Measurements from ENCODE around the gene TFDP2. TPM values are rescaled to one million over a fixed set of nuclear protein-coding genes. Genes with fewer than 3 reads are reported as not detected.
A peak's percentile ranks its signal among the peaks of the same experiment; 100 is the strongest.
"Not testable (repeated sequence)": the region's sequence is repeated elsewhere in the genome, so short reads cannot be mapped to it uniquely, and the experiment has no call there.

Gene TFDP2
- total RNA-seq, 6 experiments from 2014 or later, result 17.9 to 30.9 (median 24.1) TPM

DNA sequence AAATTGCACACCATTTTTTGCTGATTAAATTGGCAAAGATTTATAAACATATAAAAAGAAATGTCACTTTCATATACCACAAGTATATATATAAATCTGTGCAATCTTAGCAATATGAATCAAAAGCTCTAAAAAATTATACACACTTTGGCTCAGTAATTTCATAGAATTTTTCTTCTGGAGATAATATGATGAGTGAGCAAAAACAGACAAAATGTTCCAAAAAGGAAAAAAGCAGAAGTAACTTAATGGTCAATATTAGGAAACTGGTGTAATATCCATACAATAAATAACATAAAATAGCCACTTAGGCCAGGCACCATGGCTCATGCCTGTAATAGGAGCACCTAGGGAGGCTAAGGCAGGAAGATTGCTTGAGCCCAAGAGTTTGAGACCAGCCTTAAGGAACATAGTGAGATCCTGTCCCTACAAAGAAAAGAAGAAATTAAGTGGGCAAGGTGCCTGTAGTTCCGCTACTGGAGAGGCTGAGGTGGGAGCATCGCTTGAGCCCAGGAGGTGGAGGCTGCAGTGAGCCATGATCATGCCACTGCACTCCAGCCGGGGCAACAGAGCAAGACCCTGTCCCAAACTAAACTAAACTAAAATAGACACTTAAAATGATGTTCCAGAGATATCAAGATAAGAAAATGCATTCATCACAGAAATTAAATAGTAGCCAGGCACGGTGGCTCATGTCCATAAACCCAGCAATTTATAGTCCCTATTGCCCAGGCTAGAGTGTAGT lies 52.1 kb downstream of the TFDP2 start:
- intact Hi-C loops (cut with DNase I), result no loop called here
- WGBS (ENCODE audit: insufficient coverage, low coverage, low lambda C conversion rate, missing lambda C conversion rate), result no CpG with 5 or more reads among the region's 4 CpGs
- no peaks in the 10 kb centered on the region for H3K9me3 ChIP-seq

DNA sequence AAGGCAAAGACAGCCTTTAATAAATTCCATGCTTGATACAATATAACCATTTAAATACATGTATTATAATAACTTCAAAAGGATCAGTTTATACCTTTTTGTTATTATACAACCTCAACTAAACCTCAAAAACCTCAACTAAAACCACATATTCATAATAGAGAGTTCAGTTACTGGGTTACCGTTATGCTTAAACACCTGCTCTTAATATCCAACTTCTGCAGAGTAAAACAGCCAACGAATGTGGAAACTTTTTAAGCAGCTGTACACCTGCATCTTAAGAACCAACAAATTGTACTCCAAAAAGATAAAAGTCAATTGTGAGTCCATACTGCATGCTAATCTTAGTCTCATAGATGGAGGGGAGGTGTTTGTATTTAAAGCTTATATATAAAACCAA lies 53.5 kb downstream of the TFDP2 start:
- H3K4me3 ChIP-seq, result no peak overlapping the region
- TF ChIP-seq, protein P1, sequence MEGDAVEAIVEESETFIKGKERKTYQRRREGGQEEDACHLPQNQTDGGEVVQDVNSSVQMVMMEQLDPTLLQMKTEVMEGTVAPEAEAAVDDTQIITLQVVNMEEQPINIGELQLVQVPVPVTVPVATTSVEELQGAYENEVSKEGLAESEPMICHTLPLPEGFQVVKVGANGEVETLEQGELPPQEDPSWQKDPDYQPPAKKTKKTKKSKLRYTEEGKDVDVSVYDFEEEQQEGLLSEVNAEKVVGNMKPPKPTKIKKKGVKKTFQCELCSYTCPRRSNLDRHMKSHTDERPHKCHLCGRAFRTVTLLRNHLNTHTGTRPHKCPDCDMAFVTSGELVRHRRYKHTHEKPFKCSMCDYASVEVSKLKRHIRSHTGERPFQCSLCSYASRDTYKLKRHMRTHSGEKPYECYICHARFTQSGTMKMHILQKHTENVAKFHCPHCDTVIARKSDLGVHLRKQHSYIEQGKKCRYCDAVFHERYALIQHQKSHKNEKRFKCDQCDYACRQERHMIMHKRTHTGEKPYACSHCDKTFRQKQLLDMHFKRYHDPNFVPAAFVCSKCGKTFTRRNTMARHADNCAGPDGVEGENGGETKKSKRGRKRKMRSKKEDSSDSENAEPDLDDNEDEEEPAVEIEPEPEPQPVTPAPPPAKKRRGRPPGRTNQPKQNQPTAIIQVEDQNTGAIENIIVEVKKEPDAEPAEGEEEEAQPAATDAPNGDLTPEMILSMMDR (IDR thresholded peaks at IDR 0.05), result no peak
- TF ChIP-seq POLR2A (IDR thresholded peaks at IDR 0.05), result no peak
- no peaks in the 10 kb centered on the region for H3K4me1 ChIP-seq
- no peaks in the 10 kb centered on the region for H3K27me3 ChIP-seq
- no peak overlapping the region for H3K27ac ChIP-seq
- no peaks in the 10 kb centered on the region for H3K9me3 ChIP-seq
- no peaks in the 10 kb centered on the region for H3K36me3 ChIP-seq
- 68% methylated on average over 2 of the region's 2 CpGs for WGBS (ENCODE audit: insufficient coverage, low coverage, low lambda C conversion rate, missing lambda C conversion rate)
- DNase-seq, result no peak
- ATAC-seq, result no peak
- intact Hi-C loops (cut with DNase I), result no loop called here

More for the DNA sequence above, 52.1 kb downstream of the TFDP2 start:
- Histone ChIP-seq H3K36me3 (no peaks in the 10 kb centered on the region), H3K27ac (no peak overlapping the region), H3K4me1 (no peaks in the 10 kb centered on the region), H3K27me3 (no peaks in the 10 kb centered on the region), H3K4me3 (no peak overlapping the region)
- DNase-seq, result no peak
- ATAC-seq, result no peak
- TF ChIP-seq, protein P1 (IDR thresholded peaks at IDR 0.05), result no peak
- TF ChIP-seq POLR2A (IDR thresholded peaks at IDR 0.05), result no peak

DNA sequence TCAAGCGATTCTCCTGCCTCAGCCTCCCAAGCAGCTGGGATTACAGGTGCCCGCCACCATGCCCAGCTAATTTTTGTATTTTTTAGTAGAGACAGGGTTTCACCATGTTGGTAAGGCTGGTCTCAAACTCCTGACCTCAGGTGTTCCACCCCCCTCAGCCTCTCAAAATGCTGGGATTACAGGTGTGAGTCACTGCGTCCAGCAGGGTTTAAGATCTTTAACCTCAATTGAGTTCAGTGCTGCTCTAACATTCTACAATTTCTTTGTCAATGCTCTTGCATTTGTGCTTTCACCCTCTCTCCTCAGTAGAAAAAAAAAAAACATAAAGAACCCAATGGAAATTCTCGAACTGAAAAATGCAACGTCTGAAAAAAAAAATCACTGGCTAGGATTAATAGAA lies 60.4 kb downstream of the TFDP2 start:
- H3K27me3 ChIP-seq; ATAC-seq; H3K9me3 ChIP-seq; H3K4me3 ChIP-seq; H3K4me1 ChIP-seq; H3K27ac ChIP-seq; intact Hi-C loops (cut with DNase I); H3K36me3 ChIP-seq; DNase-seq: not testable (repeated sequence)
- WGBS (ENCODE audit: insufficient coverage, low coverage, low lambda C conversion rate, missing lambda C conversion rate), result 88% methylated on average over 5 of the region's 5 CpGs

DNA sequence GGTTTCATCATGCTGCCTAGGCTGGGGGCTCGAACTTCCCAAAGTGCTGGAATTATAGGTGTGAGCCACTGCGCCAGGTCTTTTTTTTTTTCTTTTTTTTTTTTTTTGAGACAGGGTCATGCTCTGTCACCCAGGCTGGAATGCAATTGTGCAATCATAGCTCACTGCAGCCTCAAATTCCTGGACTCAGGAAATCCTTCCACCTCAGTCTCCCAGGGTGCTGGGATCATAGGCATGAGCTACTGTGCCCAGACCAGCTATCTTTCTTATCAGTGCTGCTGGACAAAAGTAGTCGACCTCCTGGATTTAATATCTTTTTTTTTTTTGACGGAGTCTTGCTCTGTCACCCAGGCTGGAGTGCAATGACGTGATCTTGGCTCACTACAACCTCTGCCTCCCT lies 60.8 kb downstream of the TFDP2 start:
- DNase-seq (no peak), ATAC-seq (peak in 3 of 4 donors; percentile 60 to 77 (median 65))
- H3K27ac ChIP-seq, result no peak overlapping the region
- intact Hi-C loops (cut with DNase I), result no loop called here
- no peak overlapping the region for H3K4me3 ChIP-seq
- no peak for TF ChIP-seq POLR2A (IDR thresholded peaks at IDR 0.05)
- TF ChIP-seq, protein P1 (IDR thresholded peaks at IDR 0.05), result no peak
- H3K9me3 ChIP-seq, result no peaks in the 10 kb centered on the region
- H3K36me3 ChIP-seq, result no peaks in the 10 kb centered on the region
- WGBS (ENCODE audit: insufficient coverage, low coverage, low lambda C conversion rate, missing lambda C conversion rate), result 72% methylated on average over 5 of the region's 5 CpGs
- no peaks in the 10 kb centered on the region for H3K27me3 ChIP-seq
- peaks cover 0 to 8% (median 0%) of the 10 kb centered on the region in 4 donors for H3K4me1 ChIP-seq

DNA sequence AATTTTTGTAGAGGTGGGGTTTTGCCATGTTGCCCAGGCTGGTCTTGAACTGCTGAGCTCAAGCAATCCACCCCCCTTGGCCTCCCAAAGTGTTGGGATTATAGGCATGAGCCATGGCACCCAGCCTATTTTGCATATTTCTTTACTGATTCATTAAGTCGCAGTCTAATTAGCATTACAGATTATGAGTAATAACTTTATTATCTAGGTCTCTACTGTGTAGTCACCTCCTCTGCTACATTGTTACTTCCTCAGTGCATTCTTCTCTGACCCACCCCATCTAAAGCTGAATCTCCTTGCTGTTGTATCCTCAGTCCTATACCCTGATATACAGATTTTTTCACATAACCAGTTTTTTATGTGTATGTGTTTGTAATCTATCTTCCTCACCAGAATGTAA lies 61.7 kb downstream of the TFDP2 start:
- intact Hi-C loops (cut with DNase I), result no loop called here
- DNase-seq (no peak), ATAC-seq (no peak)
- no peaks in the 10 kb centered on the region for H3K9me3 ChIP-seq
- no peaks in the 10 kb centered on the region for H3K36me3 ChIP-seq
- H3K27ac ChIP-seq, result no peak overlapping the region
- H3K27me3 ChIP-seq, result no peaks in the 10 kb centered on the region
- TF ChIP-seq POLR2A (IDR thresholded peaks at IDR 0.05), result no peak
- TF ChIP-seq, protein P1 (IDR thresholded peaks at IDR 0.05), result no peak
- no CpG with 5 or more reads among the region's 1 CpG for WGBS (ENCODE audit: insufficient coverage, low coverage, low lambda C conversion rate, missing lambda C conversion rate)
- H3K4me3 ChIP-seq, result no peak overlapping the region
- H3K4me1 ChIP-seq, result peaks cover 0 to 8% (median 0%) of the 10 kb centered on the region in 4 donors
